DMS53 treated with DMSO at 0.1 percent for 48 hours (cell line): Measurements from ENCODE around the gene KRTAP6-3.

Experiments
- DNase-seq: peaks from one replicate; lab custom pipeline; 2025; ENCODE audit not compliant: unreplicated experiment; lab: John Stamatoyannopoulos, UW

Gene KRTAP6-3

GRCh38 chr21:30592140-30592539 lies at the start of gene KRTAP6-3:
KRTAP6-3 (plus strand) TSS chr21:30592440; CDS start chr21:30592446, 6 bp downstream.
- no peak for DNase-seq

- no peak for DNase-seq
Measured at GRCh38 chr21:30552782-30553181, 39.5 kb upstream of the KRTAP6-3 start.

GRCh38 chr21:30555095-30555494 lies 37.1 kb upstream of the KRTAP6-3 start:
- DNase-seq: no peak

- no peak for DNase-seq
Measured at GRCh38 chr21:30561264-30561895, 30.9 kb upstream of the KRTAP6-3 start, which contains the start of gene KRTAP19-7. KRTAP19-7 (minus strand) TSS chr21:30561314; CDS start chr21:30561289, 25 bp downstream.

GRCh38 chr21:30561957-30562356 lies 30.3 kb upstream of the KRTAP6-3 start:
- no peak for DNase-seq

GRCh38 chr21:30563072-30563471 lies 29.2 kb upstream of the KRTAP6-3 start:
- DNase-seq: no peak

GRCh38 chr21:30563630-30564029 lies 28.6 kb upstream of the KRTAP6-3 start:
- no peak for DNase-seq

GRCh38 chr21:30567617-30568016 lies 24.6 kb upstream of the KRTAP6-3 start:
- DNase-seq: no peak

GRCh38 chr21:30577766-30578165 lies 14.5 kb upstream of the KRTAP6-3 start:
- no peak for DNase-seq

GRCh38 chr21:30579346-30579745 lies 12.9 kb upstream of the KRTAP6-3 start:
- no peak for DNase-seq

- no peak for DNase-seq
Measured at GRCh38 chr21:30580132-30580531, 12.1 kb upstream of the KRTAP6-3 start.

GRCh38 chr21:30582870-30583269 lies 9.4 kb upstream of the KRTAP6-3 start:
- no peak for DNase-seq

- no peak for DNase-seq
Measured at GRCh38 chr21:30590297-30590696, 1.9 kb upstream of the KRTAP6-3 start, which contains the start of gene KRTAP22-2. KRTAP22-2 (minus strand) TSS chr21:30590397.

- DNase-seq: no peak
Measured at GRCh38 chr21:30598802-30599201, 6.6 kb downstream of the KRTAP6-3 start, which contains the start of gene KRTAP6-2. KRTAP6-2 (minus strand) TSS chr21:30598902; CDS start chr21:30598874, 28 bp downstream.

GRCh38 chr21:30600787-30601186 lies 8.5 kb downstream of the KRTAP6-3 start, which contains the start of gene KRTAP22-1:
KRTAP22-1 (plus strand) TSS chr21:30601087.
- DNase-seq: no peak

GRCh38 chr21:30605968-30606367 lies 13.7 kb downstream of the KRTAP6-3 start:
- DNase-seq: no peak

GRCh38 chr21:30612132-30612531 lies 19.9 kb downstream of the KRTAP6-3 start:
- no peak for DNase-seq

- DNase-seq: no peak
Measured at GRCh38 chr21:30613836-30614235, 21.6 kb downstream of the KRTAP6-3 start, which contains the start of gene KRTAP6-1. KRTAP6-1 (minus strand) TSS chr21:30613930; CDS start chr21:30613904, 26 bp downstream.

- no peak for DNase-seq
Measured at GRCh38 chr21:30615199-30615598, 23.0 kb downstream of the KRTAP6-3 start.

- no peak for DNase-seq
Measured at GRCh38 chr21:30616125-30616524, 23.9 kb downstream of the KRTAP6-3 start, which contains the start of gene KRTAP20-1. KRTAP20-1 (plus strand) TSS chr21:30616425; CDS start chr21:30616455, 30 bp downstream.

GRCh38 chr21:30620080-30620479 lies 27.8 kb downstream of the KRTAP6-3 start:
- no peak for DNase-seq

- no peak for DNase-seq
Measured at GRCh38 chr21:30620522-30620921, 28.3 kb downstream of the KRTAP6-3 start, which contains the start of gene KRTAP20-4. KRTAP20-4 (plus strand) TSS chr21:30620627.
